Tibial nerve (tissue), 4 donors: ENCODE results near the gene OAS3.

Experiments
- EP300 ChIP-seq, 2 donors: sonication (generic); formaldehyde crosslinking; IDR thresholded peaks; one replicate each; pipeline ENCODE4 v1.6.1; 2017; ENCODE audit warnings: antibody characterized with exemption in 2 of 2, mild to moderate bottlenecking in 1 of 2
- TF ChIP-seq, protein P1 (sequence below), 5 experiments: fragments of 200-600 bp in 3 of 5; fragments of 450-650 bp in 2 of 5; sonication (generic) in 3 of 5; IDR thresholded peaks; one replicate each; pipeline ENCODE4 v1.5.1; 2016 to 2019; ENCODE audit warnings: antibody characterized with exemption in 5 of 5, mild to moderate bottlenecking in 3 of 5, moderate library complexity in 2 of 5

DNA sequence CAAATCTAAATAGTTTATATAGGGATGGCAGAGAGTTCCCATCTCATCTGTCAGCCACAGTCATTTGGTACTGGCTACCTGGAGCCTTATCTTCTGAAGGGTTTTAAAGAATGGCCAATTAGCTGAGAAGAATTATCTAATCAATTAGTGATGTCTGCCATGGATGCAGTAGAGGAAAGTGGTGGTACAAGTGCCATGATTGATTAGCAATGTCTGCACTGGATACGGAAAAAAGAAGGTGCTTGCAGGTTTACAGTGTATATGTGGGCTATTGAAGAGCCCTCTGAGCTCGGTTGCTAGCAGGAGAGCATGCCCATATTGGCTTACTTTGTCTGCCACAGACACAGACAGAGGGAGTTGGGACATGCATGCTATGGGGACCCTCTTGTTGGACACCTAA is 32.1 kb downstream of the OAS3 start:
- TF ChIP-seq, protein P1, sequence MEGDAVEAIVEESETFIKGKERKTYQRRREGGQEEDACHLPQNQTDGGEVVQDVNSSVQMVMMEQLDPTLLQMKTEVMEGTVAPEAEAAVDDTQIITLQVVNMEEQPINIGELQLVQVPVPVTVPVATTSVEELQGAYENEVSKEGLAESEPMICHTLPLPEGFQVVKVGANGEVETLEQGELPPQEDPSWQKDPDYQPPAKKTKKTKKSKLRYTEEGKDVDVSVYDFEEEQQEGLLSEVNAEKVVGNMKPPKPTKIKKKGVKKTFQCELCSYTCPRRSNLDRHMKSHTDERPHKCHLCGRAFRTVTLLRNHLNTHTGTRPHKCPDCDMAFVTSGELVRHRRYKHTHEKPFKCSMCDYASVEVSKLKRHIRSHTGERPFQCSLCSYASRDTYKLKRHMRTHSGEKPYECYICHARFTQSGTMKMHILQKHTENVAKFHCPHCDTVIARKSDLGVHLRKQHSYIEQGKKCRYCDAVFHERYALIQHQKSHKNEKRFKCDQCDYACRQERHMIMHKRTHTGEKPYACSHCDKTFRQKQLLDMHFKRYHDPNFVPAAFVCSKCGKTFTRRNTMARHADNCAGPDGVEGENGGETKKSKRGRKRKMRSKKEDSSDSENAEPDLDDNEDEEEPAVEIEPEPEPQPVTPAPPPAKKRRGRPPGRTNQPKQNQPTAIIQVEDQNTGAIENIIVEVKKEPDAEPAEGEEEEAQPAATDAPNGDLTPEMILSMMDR (IDR thresholded peaks at IDR 0.05): no peak
- TF ChIP-seq EP300 (IDR thresholded peaks at IDR 0.05): no peak
